GM18519 (cell line): ENCODE results near the gene HIF1A.
"Not testable (repeated sequence)": the region's sequence is repeated elsewhere in the genome, so short reads cannot be mapped to it uniquely, and the experiment has no call there.

Experiments used
- ATAC-seq: cut with Tn5 transposase; IDR thresholded peaks from one replicate; pipeline ENCODE4 v1.9.1; 2021; ENCODE audit warnings: mild to moderate bottlenecking, moderate library complexity; ENCODE audit not compliant: unreplicated experiment, low FRiP score

HIF1A gene

GRCh38 chr14:61706096-61706690 lies 10.9 kb downstream of the HIF1A start:
- no peak for ATAC-seq

GRCh38 chr14:61707774-61708173 lies 12.5 kb downstream of the HIF1A start:
- ATAC-seq, result not testable (repeated sequence)

GRCh38 chr14:61708693-61709092 lies 13.4 kb downstream of the HIF1A start:
- not testable (repeated sequence) for ATAC-seq

GRCh38 chr14:61710853-61711817 lies 15.8 kb downstream of the HIF1A start:
- ATAC-seq, result no peak

- ATAC-seq, result no peak
Observed at GRCh38 chr14:61712137-61712536, 16.8 kb downstream of the HIF1A start.

GRCh38 chr14:61713724-61714437 lies 18.6 kb downstream of the HIF1A start:
- no peak for ATAC-seq

GRCh38 chr14:61716956-61717355 lies 21.6 kb downstream of the HIF1A start:
- no peak for ATAC-seq

- no peak for ATAC-seq
Observed at GRCh38 chr14:61718039-61718438, 22.7 kb downstream of the HIF1A start.

- ATAC-seq, result no peak
Observed at GRCh38 chr14:61719344-61720293, 24.3 kb downstream of the HIF1A start.

- ATAC-seq, result no peak
Observed at GRCh38 chr14:61720294-61720661, 25.0 kb downstream of the HIF1A start.

GRCh38 chr14:61720741-61721140 lies 25.4 kb downstream of the HIF1A start:
- ATAC-seq, result no peak

- ATAC-seq, result no peak
Observed at GRCh38 chr14:61724133-61724532, 28.8 kb downstream of the HIF1A start.

- no peak for ATAC-seq
Observed at GRCh38 chr14:61726778-61727658, 31.7 kb downstream of the HIF1A start.

- ATAC-seq, result no peak
Observed at GRCh38 chr14:61730756-61731373, 35.6 kb downstream of the HIF1A start.

GRCh38 chr14:61733972-61734371 lies 38.7 kb downstream of the HIF1A start:
- ATAC-seq, result no peak

- no peak for ATAC-seq
Observed at GRCh38 chr14:61736751-61737150, 41.4 kb downstream of the HIF1A start.

GRCh38 chr14:61737915-61738314 lies 42.6 kb downstream of the HIF1A start:
- ATAC-seq, result no peak

GRCh38 chr14:61739133-61739532 lies 43.8 kb downstream of the HIF1A start:
- no peak for ATAC-seq

GRCh38 chr14:61742371-61742770 lies 47.1 kb downstream of the HIF1A start:
- no peak for ATAC-seq
